Neutrophil (primary cell): Measurements from ENCODE around the gene TIMP2.
A peak's percentile ranks its signal among the peaks of the same experiment; 100 is the strongest.

Experiments
- H3K27ac ChIP-seq: fragments of 200-600 bp; sonication (generic); 2 replicates; pipeline ENCODE4 v1.5.1; 2016; ENCODE audit warnings: mild to moderate bottlenecking, moderate library complexity
- H3K27me3 ChIP-seq: fragments of 200-600 bp; sonication (generic); 2 replicates; pipeline ENCODE4 v1.6.0; 2016; ENCODE audit warnings: mild to moderate bottlenecking
- H3K36me3 ChIP-seq: fragments of 200-600 bp; sonication (generic); 2 replicates; pipeline ENCODE4 v1.5.1; 2017
- H3K4me1 ChIP-seq, 2 experiments: fragments of 200-600 bp in 1 of 2; sonication (generic) in 1 of 2; 1 replicate in 1 of 2; 2 replicates in 1 of 2; pipeline versions ENCODE4 v1.5.1 to v1.6.1; 2013 to 2016; ENCODE audit warnings: low read depth in 1 of 2, low read length in 1 of 2, mild to moderate bottlenecking in 1 of 2, moderate library complexity in 1 of 2; ENCODE audit not compliant: control insufficient read depth in 1 of 2, insufficient read depth in 1 of 2
- H3K4me3 ChIP-seq, 2 experiments: fragments of 200-600 bp in 1 of 2; sonication (generic) in 1 of 2; 1 replicate in 1 of 2; 2 replicates in 1 of 2; pipeline ENCODE4 v1.5.1; 2013 to 2016; ENCODE audit warnings: low read depth in 1 of 2, low read length in 1 of 2, mild to moderate bottlenecking in 1 of 2, moderate library complexity in 1 of 2
- H3K9me3 ChIP-seq: fragments of 200-600 bp; sonication (generic); 2 replicates; pipeline ENCODE4 v1.5.1; 2016
- TF ChIP-seq, protein P1 (sequence below): fragments of 200-600 bp; sonication (generic); IDR thresholded peaks from 2 replicates; pipeline ENCODE4 v1.5.1; 2016; ENCODE audit warnings: antibody characterized with exemption

TIMP2 gene

GRCh38 chr17:78828470-78829185 lies 96.6 kb downstream of the TIMP2 start:
- TF ChIP-seq, protein P1, sequence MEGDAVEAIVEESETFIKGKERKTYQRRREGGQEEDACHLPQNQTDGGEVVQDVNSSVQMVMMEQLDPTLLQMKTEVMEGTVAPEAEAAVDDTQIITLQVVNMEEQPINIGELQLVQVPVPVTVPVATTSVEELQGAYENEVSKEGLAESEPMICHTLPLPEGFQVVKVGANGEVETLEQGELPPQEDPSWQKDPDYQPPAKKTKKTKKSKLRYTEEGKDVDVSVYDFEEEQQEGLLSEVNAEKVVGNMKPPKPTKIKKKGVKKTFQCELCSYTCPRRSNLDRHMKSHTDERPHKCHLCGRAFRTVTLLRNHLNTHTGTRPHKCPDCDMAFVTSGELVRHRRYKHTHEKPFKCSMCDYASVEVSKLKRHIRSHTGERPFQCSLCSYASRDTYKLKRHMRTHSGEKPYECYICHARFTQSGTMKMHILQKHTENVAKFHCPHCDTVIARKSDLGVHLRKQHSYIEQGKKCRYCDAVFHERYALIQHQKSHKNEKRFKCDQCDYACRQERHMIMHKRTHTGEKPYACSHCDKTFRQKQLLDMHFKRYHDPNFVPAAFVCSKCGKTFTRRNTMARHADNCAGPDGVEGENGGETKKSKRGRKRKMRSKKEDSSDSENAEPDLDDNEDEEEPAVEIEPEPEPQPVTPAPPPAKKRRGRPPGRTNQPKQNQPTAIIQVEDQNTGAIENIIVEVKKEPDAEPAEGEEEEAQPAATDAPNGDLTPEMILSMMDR: no peak
- Histone ChIP-seq H3K4me1 (peaks cover 35% of the 10 kb centered on the region in 2 experiments), H3K36me3 (peaks cover 8% of the 10 kb centered on the region), H3K27me3 (no peaks in the 10 kb centered on the region), H3K9me3 (no peaks in the 10 kb centered on the region), H3K4me3 (no peak overlapping the region), H3K27ac (no peak overlapping the region)

DNA sequence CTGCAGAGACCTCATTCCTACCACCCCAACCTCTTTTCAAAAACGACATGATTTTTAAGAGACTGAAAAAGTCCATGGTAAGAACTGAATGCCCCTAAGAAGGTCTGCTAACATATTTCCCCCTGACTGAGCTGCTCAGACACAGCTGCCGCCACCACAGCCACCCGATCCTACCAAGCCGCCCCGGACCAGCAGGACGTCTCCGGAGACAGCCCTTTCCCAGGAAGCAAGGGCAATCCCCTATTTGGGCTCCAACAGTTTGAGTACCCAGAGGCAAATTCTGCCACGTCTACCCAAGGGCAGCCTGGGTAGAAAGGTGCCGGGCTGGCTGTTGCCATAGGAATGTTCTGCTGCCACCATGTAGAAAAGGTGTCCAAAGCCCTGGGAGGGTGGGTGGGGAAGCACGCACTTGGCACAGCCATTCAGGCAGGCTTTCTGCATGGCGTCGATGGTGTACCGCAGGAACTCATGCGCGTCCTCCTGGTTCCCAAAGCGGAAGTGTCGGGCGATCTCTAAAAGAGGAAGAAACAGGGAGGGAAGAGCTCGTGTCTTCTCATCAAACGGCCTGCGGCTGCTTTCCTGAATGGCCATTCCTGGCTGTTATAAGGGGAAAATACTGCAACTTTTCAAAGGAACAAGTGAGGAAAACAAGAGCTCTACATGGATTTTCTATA lies 98.2 kb downstream of the TIMP2 start:
- peak overlapping the region in 1 of 2 experiments; percentile 18 for H3K4me3 ChIP-seq
- peak overlapping the region; percentile 73 for H3K27ac ChIP-seq
- no peaks in the 10 kb centered on the region for H3K9me3 ChIP-seq
- H3K27me3 ChIP-seq: no peaks in the 10 kb centered on the region
- peaks cover 35 to 42% of the 10 kb centered on the region in 2 experiments for H3K4me1 ChIP-seq
- H3K36me3 ChIP-seq: no peaks in the 10 kb centered on the region
- TF ChIP-seq, protein P1: no peak

DNA sequence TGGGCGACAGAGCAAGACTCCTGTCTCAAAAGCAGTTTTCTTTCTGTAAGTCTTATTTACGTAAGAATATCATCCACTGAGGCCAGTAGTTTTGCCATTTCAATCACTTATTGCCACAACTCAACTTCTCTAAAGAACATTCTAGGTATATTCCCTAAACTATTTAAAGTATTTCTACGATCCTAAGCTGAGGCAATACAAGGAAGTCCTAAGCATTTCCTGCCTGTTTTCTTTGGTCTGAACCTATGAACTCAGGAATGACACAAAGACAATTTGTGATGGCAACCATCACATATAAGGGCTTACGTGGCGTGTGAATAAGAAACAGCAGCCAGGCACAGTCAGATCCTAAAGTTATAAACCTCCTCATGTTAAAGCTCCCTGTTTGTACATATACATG lies 98.8 kb downstream of the TIMP2 start:
- H3K4me3 ChIP-seq: peak overlapping the region in 1 of 2 experiments; percentile 18
- H3K9me3 ChIP-seq: no peaks in the 10 kb centered on the region
- H3K27me3 ChIP-seq: no peaks in the 10 kb centered on the region
- no peaks in the 10 kb centered on the region for H3K36me3 ChIP-seq
- H3K4me1 ChIP-seq: peaks cover 35 to 42% of the 10 kb centered on the region in 2 experiments
- TF ChIP-seq, protein P1: no peak
- H3K27ac ChIP-seq: peak overlapping the region; percentile 73

DNA sequence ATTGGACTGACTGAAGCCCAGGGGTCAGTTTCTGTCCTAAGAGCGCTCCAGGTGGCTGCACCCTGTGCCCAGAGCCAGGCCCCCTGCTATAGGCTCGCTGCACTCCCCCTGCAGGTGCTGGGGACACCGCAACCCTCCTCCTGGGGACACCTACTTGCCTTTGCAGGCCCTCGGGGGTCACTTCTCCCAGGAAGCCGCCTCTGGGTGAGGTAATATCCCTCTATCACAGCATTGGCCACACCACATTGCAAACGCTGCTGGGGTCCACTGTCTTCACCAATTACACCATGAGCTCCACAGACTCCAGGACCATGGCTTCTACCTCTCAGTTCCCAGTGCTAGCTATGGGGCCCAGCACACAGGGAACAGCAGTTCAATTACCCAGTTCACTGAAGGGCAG lies 99.5 kb downstream of the TIMP2 start:
- H3K4me1 ChIP-seq: peaks cover 35 to 42% of the 10 kb centered on the region in 2 experiments
- H3K9me3 ChIP-seq: no peaks in the 10 kb centered on the region
- TF ChIP-seq, protein P1: no peak
- no peaks in the 10 kb centered on the region for H3K27me3 ChIP-seq
- no peak overlapping the region for H3K4me3 ChIP-seq
- H3K27ac ChIP-seq: peak overlapping the region; percentile 73
- no peaks in the 10 kb centered on the region for H3K36me3 ChIP-seq

DNA sequence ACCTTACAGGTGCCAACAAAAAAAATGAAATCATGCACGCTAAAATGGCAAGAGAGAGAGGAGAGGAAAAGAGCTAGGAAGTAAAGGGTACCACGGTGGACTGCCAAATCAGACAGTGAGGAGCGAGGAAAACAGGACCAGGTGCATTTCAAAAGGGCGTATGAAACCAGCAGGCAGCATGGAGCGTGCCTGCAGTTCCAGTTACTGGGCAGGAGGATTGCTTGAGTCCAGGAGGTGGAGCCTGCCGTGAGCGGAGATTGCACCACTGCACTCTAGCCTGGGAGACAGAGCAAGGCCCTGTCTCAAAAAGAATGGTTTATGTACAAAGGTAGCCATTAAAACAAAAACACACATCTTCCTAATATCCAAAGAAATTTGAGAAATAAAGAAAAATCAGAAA lies 100.9 kb downstream of the TIMP2 start:
- no peaks in the 10 kb centered on the region for H3K27me3 ChIP-seq
- peaks cover 36 to 45% of the 10 kb centered on the region in 2 experiments for H3K4me1 ChIP-seq
- TF ChIP-seq, protein P1: no peak
- no peak overlapping the region for H3K27ac ChIP-seq
- no peaks in the 10 kb centered on the region for H3K36me3 ChIP-seq
- H3K9me3 ChIP-seq: no peaks in the 10 kb centered on the region
- H3K4me3 ChIP-seq: no peak overlapping the region
